SK-N-SH (cell line): Measurements from ENCODE around the gene SDHA.
"Not testable (repeated sequence)": the region's sequence is repeated elsewhere in the genome, so short reads cannot be mapped to it uniquely, and the experiment has no call there.

Experiments used
- CHD2 ChIP-seq: fragments of 150-350 bp; IDR thresholded peaks from 2 replicates; pipeline ENCODE4 v1.6.1; 2018; ENCODE audit warnings: low read length; ENCODE audit not compliant: partially characterized antibody
- FOXM1 ChIP-seq: IDR thresholded peaks from 2 replicates; pipeline ENCODE4 v1.4.0; 2012; ENCODE audit warnings: low read depth, mild to moderate bottlenecking
- POLR2AphosphoS5 ChIP-seq: IDR thresholded peaks from 2 replicates; pipeline ENCODE4 v1.6.1; 2012; ENCODE audit warnings: low read depth, low read length
- RCOR1 ChIP-seq: fragments of 150-350 bp; IDR thresholded peaks from 2 replicates; pipeline ENCODE4 v1.6.1; 2017; ENCODE audit warnings: antibody characterized with exemption, low read length
- TF ChIP-seq, protein P1 (sequence below): fragments of 200-600 bp; sonication (generic); IDR thresholded peaks from 2 replicates; pipeline ENCODE4 v1.6.1; 2017; ENCODE audit warnings: antibody characterized with exemption, mild to moderate bottlenecking, moderate library complexity
- TF ChIP-seq, protein P2 (sequence below): fragments of 150-350 bp; IDR thresholded peaks from 2 replicates; pipeline ENCODE4 v1.6.1; 2016; ENCODE audit warnings: mild to moderate bottlenecking, low read depth, low read length

DNA sequence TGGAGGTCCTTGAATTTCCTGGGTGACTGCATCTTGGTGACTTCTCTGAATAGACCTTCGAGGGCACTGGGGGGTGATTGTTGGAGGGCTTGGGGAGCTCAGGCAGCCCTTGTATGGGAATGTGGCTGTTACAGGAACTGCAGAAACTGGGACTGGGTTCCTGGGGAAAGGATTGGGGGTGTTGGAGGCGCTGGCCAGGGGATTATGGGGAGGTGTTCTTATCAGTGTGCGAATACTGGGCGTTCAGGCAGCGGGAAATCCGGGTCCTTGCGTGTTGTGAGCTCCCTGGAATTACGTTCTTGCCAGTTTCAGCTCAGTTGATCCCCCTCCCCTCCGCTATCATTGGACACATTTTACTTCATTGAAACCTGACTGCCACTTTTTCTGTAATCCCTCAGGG lies 55.0 kb downstream of the SDHA start:
- TF ChIP-seq, protein P1, sequence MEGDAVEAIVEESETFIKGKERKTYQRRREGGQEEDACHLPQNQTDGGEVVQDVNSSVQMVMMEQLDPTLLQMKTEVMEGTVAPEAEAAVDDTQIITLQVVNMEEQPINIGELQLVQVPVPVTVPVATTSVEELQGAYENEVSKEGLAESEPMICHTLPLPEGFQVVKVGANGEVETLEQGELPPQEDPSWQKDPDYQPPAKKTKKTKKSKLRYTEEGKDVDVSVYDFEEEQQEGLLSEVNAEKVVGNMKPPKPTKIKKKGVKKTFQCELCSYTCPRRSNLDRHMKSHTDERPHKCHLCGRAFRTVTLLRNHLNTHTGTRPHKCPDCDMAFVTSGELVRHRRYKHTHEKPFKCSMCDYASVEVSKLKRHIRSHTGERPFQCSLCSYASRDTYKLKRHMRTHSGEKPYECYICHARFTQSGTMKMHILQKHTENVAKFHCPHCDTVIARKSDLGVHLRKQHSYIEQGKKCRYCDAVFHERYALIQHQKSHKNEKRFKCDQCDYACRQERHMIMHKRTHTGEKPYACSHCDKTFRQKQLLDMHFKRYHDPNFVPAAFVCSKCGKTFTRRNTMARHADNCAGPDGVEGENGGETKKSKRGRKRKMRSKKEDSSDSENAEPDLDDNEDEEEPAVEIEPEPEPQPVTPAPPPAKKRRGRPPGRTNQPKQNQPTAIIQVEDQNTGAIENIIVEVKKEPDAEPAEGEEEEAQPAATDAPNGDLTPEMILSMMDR: not testable (repeated sequence)
- TF ChIP-seq POLR2AphosphoS5, RCOR1, FOXM1, CHD2: not testable (repeated sequence)
- TF ChIP-seq, protein P2, sequence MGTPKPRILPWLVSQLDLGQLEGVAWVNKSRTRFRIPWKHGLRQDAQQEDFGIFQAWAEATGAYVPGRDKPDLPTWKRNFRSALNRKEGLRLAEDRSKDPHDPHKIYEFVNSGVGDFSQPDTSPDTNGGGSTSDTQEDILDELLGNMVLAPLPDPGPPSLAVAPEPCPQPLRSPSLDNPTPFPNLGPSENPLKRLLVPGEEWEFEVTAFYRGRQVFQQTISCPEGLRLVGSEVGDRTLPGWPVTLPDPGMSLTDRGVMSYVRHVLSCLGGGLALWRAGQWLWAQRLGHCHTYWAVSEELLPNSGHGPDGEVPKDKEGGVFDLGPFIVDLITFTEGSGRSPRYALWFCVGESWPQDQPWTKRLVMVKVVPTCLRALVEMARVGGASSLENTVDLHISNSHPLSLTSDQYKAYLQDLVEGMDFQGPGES: not testable (repeated sequence)
